Esophagus squamous epithelium (tissue), 5 donors: ENCODE data around the gene TEX48. TPM values are rescaled to one million over a fixed set of nuclear protein-coding genes. Genes with fewer than 3 reads are reported as not detected.

ENCODE experiments used
- DNase-seq: peaks from one replicate; lab custom pipeline; 2025; lab: John Stamatoyannopoulos, UW
- H3K27ac ChIP-seq, 4 donors: fragments of 200-600 bp; sonication (generic); one replicate each; pipeline ENCODE4 v1.5.1; 2016 to 2019; ENCODE audit warnings: mild to moderate bottlenecking in 1 of 4
- H3K27me3 ChIP-seq, 4 donors: fragments of 200-600 bp; sonication (generic); 1 replicate in 3 of 4; 2 replicates in 1 of 4; pipeline versions ENCODE4 v1.5.1 to v1.6.0; 2017 to 2021; ENCODE audit warnings: antibody characterized with exemption in 1 of 4
- H3K36me3 ChIP-seq, 3 donors: fragments of 200-600 bp; sonication (generic); one replicate each; pipeline ENCODE4 v1.5.1; 2016 to 2019
- H3K4me1 ChIP-seq, 3 donors: fragments of 200-600 bp; sonication (generic); one replicate each; pipeline ENCODE4 v1.5.1; 2017 to 2019
- H3K4me3 ChIP-seq, 4 donors: fragments of 200-600 bp; sonication (generic); 1 replicate in 3 of 4; 2 replicates in 1 of 4; pipeline ENCODE4 v1.5.1; 2016 to 2019; ENCODE audit warnings: mild to moderate bottlenecking in 2 of 4, moderate library complexity in 1 of 4
- H3K9me3 ChIP-seq, 3 donors: fragments of 200-600 bp; sonication (generic); one replicate each; pipeline ENCODE4 v1.5.1; 2016 to 2019
- CTCF ChIP-seq, 6 experiments: fragments of 450-650 bp in 4 of 6; fragments of 200-600 bp in 2 of 6; sonication (generic) in 2 of 6; IDR thresholded peaks; one replicate each; pipeline ENCODE4 v1.5.1; 2016 to 2019; ENCODE audit warnings: antibody characterized with exemption in 6 of 6, mild to moderate bottlenecking in 4 of 6, moderate library complexity in 4 of 6
- POLR2A ChIP-seq, 4 donors: fragments of 450-650 bp; IDR thresholded peaks; one replicate each; pipeline ENCODE4 v1.6.1; 2017; ENCODE audit warnings: antibody characterized with exemption in 4 of 4, mild to moderate bottlenecking in 4 of 4, moderate library complexity in 3 of 4
- WGBS, 2 donors: methylation state at CpG; one replicate each; pipeline ENCODE4 v1.1.5; 2018; 5-methylcytosine and 5-hydroxymethylcytosine counted together
- intact Hi-C: fragments of 100-400 bp; cut with DNase I; formaldehyde crosslinking; loops from one replicate; pipeline ENCODE4 v1.15.0; 2022
- total RNA-seq, 4 donors: library from RNA; depleted of rRNA; stranded (reverse); fragments of >200 nt; gene quantifications; one replicate each; pipeline ENCODE4 v1.1.0, GENCODE V29; 2016
- donor health status: DM: yes; HTN: yes; CAD: no.

Gene TEX48
- total RNA-seq, 4 donors from 2014 or later = not detected

GRCh38 chr9:114723931-114724330, 41.9 kb upstream of the TEX48 start:
- intact Hi-C loops = no loop called here
- Histone ChIP-seq H3K4me1 (peaks cover 0 to 30% (median 13%) of the 10 kb centered on the region in 3 donors), H3K27ac (no peak overlapping the region), H3K27me3 (peaks cover 0 to 25% (median 0%) of the 10 kb centered on the region in 4 donors), H3K9me3 (no peaks in the 10 kb centered on the region), H3K4me3 (no peak overlapping the region), H3K36me3 (no peaks in the 10 kb centered on the region)
- DNase-seq = no peak
- no peak for TF ChIP-seq POLR2A (IDR thresholded peaks at IDR 0.05)
- TF ChIP-seq CTCF (IDR thresholded peaks at IDR 0.05) = no peak
- 89 to 100% methylated on average over 1 of the region's 1 CpG for WGBS, 2 donors

GRCh38 chr9:114722937-114723620, 41.1 kb upstream of the TEX48 start:
- Histone ChIP-seq H3K27ac (no peak overlapping the region), H3K9me3 (no peaks in the 10 kb centered on the region), H3K27me3 (peaks cover 0 to 29% (median 0%) of the 10 kb centered on the region in 4 donors), H3K4me1 (peaks cover 0 to 39% (median 13%) of the 10 kb centered on the region in 3 donors), H3K36me3 (no peaks in the 10 kb centered on the region), H3K4me3 (no peak overlapping the region)
- WGBS, 2 donors = 57 to 70% methylated on average over 7 of the region's 7 CpGs
- intact Hi-C loops = no loop called here
- TF ChIP-seq CTCF (IDR thresholded peaks at IDR 0.05) (no peak), POLR2A (IDR thresholded peaks at IDR 0.05) (no peak)
- no peak for DNase-seq

GRCh38 chr9:114722081-114722621, 40.2 kb upstream of the TEX48 start:
- H3K4me1 ChIP-seq = peaks cover 0 to 42% (median 13%) of the 10 kb centered on the region in 3 donors
- H3K36me3 ChIP-seq = no peaks in the 10 kb centered on the region
- no peak overlapping the region for H3K27ac ChIP-seq
- no peak for DNase-seq
- peaks cover 0 to 35% (median 0%) of the 10 kb centered on the region in 4 donors for H3K27me3 ChIP-seq
- H3K4me3 ChIP-seq = no peak overlapping the region
- TF ChIP-seq CTCF (IDR thresholded peaks at IDR 0.05) = no peak
- no peak for TF ChIP-seq POLR2A (IDR thresholded peaks at IDR 0.05)
- intact Hi-C loops = no loop called here
- 54 to 58% methylated on average over 7 of the region's 7 CpGs for WGBS, 2 donors
- no peaks in the 10 kb centered on the region for H3K9me3 ChIP-seq

- Histone ChIP-seq H3K4me3 (no peak overlapping the region), H3K36me3 (no peaks in the 10 kb centered on the region), H3K27me3 (peaks cover 0 to 39% (median 0%) of the 10 kb centered on the region in 4 donors), H3K4me1 (peaks cover 0 to 42% (median 13%) of the 10 kb centered on the region in 3 donors), H3K27ac (no peak overlapping the region), H3K9me3 (no peaks in the 10 kb centered on the region)
- no peak for TF ChIP-seq POLR2A (IDR thresholded peaks at IDR 0.05)
- TF ChIP-seq CTCF (IDR thresholded peaks at IDR 0.05) = no peak
- whole genome bisulfite sequencing, 2 donors = 35 to 36% methylated on average over 5 to 7 of the region's 8 CpGs
- intact Hi-C loops = no loop called here
- no peak for DNase-seq
Observed at GRCh38 chr9:114721491-114722079, 39.6 kb upstream of the TEX48 start.
